ENCODE results near the gene RBM12.

The RBM12 gene

GRCh38 chr20:35618263-35619131 lies 46.2 kb downstream of the RBM12 start:
- peak; percentile 27 to 38 for DNase-seq

GRCh38 chr20:35617397-35618262 lies 47.1 kb downstream of the RBM12 start:
- peak; percentile 56 to 65 for DNase-seq

- peak; percentile 74 to 80 for DNase-seq
Measured at GRCh38 chr20:35616465-35617396, 48.0 kb downstream of the RBM12 start.

- peak; percentile 100 for DNase-seq
Measured at GRCh38 chr20:35615667-35616464, 48.8 kb downstream of the RBM12 start, which contains the start of gene SPAG4. Gene SPAG4 (plus strand): TSS chr20:35615829. CDS start chr20:35616004, 175 bp downstream.

- DNase-seq, result no peak
Measured at GRCh38 chr20:35611482-35611881, 53.2 kb downstream of the RBM12 start.

GRCh38 chr20:35610833-35611427 lies 53.8 kb downstream of the RBM12 start:
- no peak for DNase-seq

- DNase-seq, result no peak
Measured at GRCh38 chr20:35607003-35607735, 57.5 kb downstream of the RBM12 start.

GRCh38 chr20:35606127-35606526 lies 58.6 kb downstream of the RBM12 start:
- DNase-seq, result no peak

GRCh38 chr20:35604449-35604747 lies 60.3 kb downstream of the RBM12 start:
- DNase-seq, result peak; percentile 20 to 21

GRCh38 chr20:35603695-35604448 lies 60.8 kb downstream of the RBM12 start:
- no peak for DNase-seq

GRCh38 chr20:35602851-35603495 lies 61.7 kb downstream of the RBM12 start:
- DNase-seq, result no peak

GRCh38 chr20:35601990-35602389 lies 62.7 kb downstream of the RBM12 start:
- no peak for DNase-seq

- DNase-seq, result peak; percentile 79 to 84
Measured at GRCh38 chr20:35600993-35601973, 63.4 kb downstream of the RBM12 start.

- DNase-seq, result no peak
Measured at GRCh38 chr20:35600176-35600992, 64.3 kb downstream of the RBM12 start.

- DNase-seq, result no peak
Measured at GRCh38 chr20:35599776-35600120, 65.0 kb downstream of the RBM12 start.

Measured in activated CD4-positive, alpha-beta T cell treated with anti-CD3 and anti-CD28 coated beads, Interleukin-2, amount 50 U/mL, for 48 hours (primary cell).